HFFc6 (cell line): Measurements from ENCODE around the gene GTF2F2. TPM values are rescaled to one million over a fixed set of nuclear protein-coding genes. Genes with fewer than 3 reads are reported as not detected.
A peak's percentile ranks its signal among the peaks of the same experiment; 100 is the strongest.

Source experiments
- DNase-seq: peaks from one replicate; pipeline ENCODE4 v3.0.0-alpha.2; 2018
- H3K27ac Mint-ChIP-seq: 2 replicates; pipeline ENCODE4 v1.8.0; 2020; ENCODE audit warnings: mild to moderate bottlenecking, mixed read lengths
- H3K27me3 Mint-ChIP-seq: 2 replicates; pipeline ENCODE4 v1.8.0; 2021; ENCODE audit warnings: mild to moderate bottlenecking, moderate library complexity, mixed read lengths; ENCODE audit not compliant: insufficient read depth
- H3K36me3 Mint-ChIP-seq: 2 replicates; pipeline ENCODE4 v1.8.0; 2021; ENCODE audit warnings: low read depth, mixed read lengths
- H3K4me1 Mint-ChIP-seq: 2 replicates; pipeline ENCODE4 v1.8.0; 2020; ENCODE audit warnings: low read depth, mixed read lengths
- H3K4me3 Mint-ChIP-seq: 2 replicates; pipeline ENCODE4 v1.8.0; 2020; ENCODE audit warnings: mild to moderate bottlenecking, moderate library complexity, mixed read lengths
- H3K9me3 Mint-ChIP-seq: 2 replicates; pipeline ENCODE4 v1.8.0; 2020; ENCODE audit warnings: mild to moderate bottlenecking, mixed read lengths
- total RNA-seq, 6 experiments: library from RNA; stranded (reverse); fragmentation: NEBNext Ultra II Directional; extraction: Animal tissue kit (Norgen Biotek cat#: 25700); gene quantifications; 2 replicates in 1 of 6; 3 replicates in 5 of 6; pipeline ENCODE4 v1.2.3, GENCODE V29; 2021
- TF ChIP-seq, protein P1 (sequence below): fragments of 200-600 bp; sonication (generic); IDR thresholded peaks from 2 replicates; pipeline ENCODE4 v1.5.0; 2021; ENCODE audit warnings: antibody characterized with exemption, mild to moderate bottlenecking

Gene GTF2F2
- total RNA-seq, 6 experiments from 2014 or later: 22.9 to 31.5 (median 24.7) TPM

DNA sequence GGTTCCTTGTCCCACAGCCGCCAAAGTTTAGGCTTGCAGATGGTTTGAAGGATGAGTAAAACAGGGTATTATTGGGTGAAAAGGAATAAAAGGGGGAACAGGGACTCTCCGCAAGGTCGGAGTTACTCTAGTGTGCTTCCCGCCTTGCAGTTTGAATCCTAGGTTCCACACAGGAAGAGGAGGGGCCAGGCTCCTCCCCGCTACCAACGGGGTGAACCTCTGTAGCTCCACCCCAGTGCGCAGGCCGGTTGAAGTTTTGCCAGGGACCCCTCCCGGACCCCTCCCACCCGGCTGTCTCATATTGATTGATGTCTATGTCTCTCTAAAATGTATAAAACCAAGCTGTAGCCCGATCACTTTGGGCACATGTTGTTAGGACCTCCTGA, 11.6 kb upstream of the GTF2F2 start:
- Mint-ChIP-seq H3K4me3 (no peak overlapping the region), H3K4me1 (peaks cover 9% of the 10 kb centered on the region; the same call in 1 of the 2 replicates), H3K9me3 (no peaks in the 10 kb centered on the region), H3K27me3 (peaks cover 13% of the 10 kb centered on the region), H3K36me3 (no peaks in the 10 kb centered on the region), H3K27ac (no peak overlapping the region)
- DNase-seq: no peak
- TF ChIP-seq, protein P1, sequence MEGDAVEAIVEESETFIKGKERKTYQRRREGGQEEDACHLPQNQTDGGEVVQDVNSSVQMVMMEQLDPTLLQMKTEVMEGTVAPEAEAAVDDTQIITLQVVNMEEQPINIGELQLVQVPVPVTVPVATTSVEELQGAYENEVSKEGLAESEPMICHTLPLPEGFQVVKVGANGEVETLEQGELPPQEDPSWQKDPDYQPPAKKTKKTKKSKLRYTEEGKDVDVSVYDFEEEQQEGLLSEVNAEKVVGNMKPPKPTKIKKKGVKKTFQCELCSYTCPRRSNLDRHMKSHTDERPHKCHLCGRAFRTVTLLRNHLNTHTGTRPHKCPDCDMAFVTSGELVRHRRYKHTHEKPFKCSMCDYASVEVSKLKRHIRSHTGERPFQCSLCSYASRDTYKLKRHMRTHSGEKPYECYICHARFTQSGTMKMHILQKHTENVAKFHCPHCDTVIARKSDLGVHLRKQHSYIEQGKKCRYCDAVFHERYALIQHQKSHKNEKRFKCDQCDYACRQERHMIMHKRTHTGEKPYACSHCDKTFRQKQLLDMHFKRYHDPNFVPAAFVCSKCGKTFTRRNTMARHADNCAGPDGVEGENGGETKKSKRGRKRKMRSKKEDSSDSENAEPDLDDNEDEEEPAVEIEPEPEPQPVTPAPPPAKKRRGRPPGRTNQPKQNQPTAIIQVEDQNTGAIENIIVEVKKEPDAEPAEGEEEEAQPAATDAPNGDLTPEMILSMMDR: no peak

DNA sequence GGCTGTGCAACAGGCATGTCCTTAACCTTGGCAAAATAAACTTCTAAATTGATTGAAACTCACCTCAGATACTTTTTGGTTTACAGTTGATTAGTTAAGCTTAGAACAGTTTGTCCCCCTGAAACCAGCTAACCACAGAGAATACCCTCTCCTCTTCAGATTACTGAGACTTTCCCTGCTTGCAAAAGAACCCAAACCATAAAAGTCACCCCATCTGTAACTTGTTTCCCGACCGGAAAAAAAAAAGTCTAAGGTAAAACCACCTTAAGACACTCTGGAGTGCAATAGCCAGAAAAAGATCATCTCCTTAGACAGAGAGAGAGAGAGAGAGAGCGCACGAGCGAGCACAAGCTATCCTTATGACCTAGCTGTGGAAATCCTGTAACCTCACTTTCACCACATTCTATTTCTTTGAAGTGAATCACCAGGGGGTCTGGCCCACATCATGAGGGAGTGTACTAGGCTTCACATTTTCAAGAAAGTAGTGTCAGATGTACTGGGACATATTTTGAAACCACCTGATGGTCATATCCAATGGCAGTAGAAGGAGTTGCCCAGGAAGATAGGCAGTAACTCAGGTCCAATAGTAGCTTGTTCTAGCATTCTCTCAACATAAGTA, 11.1 kb upstream of the GTF2F2 start:
- Mint-ChIP-seq H3K36me3 (no peaks in the 10 kb centered on the region), H3K9me3 (no peaks in the 10 kb centered on the region), H3K27ac (no peak overlapping the region), H3K4me1 (peaks cover 9% of the 10 kb centered on the region; the same call in 1 of the 2 replicates), H3K4me3 (no peak overlapping the region), H3K27me3 (peaks cover 13% of the 10 kb centered on the region)
- DNase-seq: no peak
- TF ChIP-seq, protein P1: no peak

DNA sequence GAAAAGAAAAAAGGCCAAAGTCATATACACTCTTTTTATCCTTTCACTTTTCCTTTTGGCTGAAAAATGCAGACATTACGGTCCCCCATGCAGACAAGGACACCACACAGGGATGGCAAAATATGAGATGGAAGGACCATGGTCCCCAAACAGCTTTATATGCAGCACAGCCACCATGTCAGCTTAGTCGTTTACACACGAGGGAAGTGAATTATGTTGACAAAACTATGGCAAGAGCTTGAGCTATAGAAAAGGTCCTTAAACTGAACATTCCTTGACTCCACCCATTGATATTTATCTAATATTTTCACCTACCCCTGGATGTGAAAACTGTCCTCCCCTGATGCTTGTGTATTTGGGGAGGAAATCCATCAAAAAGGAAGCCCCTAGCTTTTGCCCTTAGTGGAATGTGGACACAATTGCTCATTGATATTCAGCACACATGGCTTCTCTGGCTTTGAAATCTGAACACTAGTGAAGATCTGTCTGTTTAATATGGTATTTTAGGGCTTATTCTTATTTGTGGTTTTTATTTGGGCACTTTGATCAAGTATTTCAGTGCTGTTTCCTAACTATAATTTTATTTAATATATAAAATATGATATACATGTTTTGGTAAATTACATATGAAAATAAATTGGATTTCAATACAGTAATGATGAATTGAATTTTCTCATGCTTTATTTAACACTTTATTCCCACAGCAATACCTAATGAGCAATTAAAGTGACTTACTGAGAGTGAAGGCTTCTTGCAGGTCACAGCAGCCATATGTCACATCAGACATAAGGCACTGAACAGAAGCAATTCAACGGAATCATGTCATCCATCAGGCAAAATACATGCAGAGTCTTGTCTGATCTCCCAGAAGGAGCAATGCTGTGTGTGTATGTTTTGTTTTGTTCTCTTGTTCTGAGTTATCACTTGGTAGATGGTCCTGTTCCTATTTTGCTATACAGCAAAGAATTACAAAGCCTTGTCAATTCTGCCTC, 6.8 kb upstream of the GTF2F2 start:
- H3K4me3 Mint-ChIP-seq: peak overlapping the region; percentile 44; the same call in 1 of the 2 replicates
- TF ChIP-seq, protein P1: no peak
- peaks cover 8% of the 10 kb centered on the region; the same call in 1 of the 2 replicates for H3K27me3 Mint-ChIP-seq
- no peak for DNase-seq
- peaks cover 9% of the 10 kb centered on the region; the same call in 1 of the 2 replicates for H3K4me1 Mint-ChIP-seq
- H3K27ac Mint-ChIP-seq: no peak overlapping the region
- no peaks in the 10 kb centered on the region for H3K36me3 Mint-ChIP-seq
- no peaks in the 10 kb centered on the region for H3K9me3 Mint-ChIP-seq

DNA sequence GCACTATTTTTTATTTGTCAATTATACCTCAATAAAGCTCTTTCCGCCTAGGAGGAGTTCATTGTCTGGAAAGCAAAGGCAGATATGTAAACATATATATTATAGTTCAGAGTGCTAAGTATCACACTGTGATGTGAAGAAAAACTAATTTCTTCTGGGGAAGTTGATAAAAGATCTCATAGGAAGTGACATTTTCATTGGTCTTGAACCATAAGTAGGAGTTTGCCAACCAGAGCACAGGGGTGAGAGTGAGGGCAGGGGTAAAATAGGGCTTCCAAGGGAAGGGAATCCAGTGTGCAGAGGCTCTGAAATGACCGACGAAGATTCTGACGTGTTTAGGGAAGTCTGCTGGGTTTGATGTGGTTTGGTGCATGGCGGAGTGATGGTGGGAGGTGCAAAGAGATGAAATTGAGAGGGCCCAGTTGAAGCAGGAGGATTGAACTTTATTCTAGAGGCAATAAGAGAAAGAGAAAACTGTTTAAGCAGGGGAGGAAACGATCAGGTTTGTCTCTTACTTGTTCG, 780 bp upstream of the GTF2F2 start:
- DNase-seq: no peak
- H3K9me3 Mint-ChIP-seq: no peaks in the 10 kb centered on the region
- no peak overlapping the region for H3K4me3 Mint-ChIP-seq
- no peaks in the 10 kb centered on the region for H3K27me3 Mint-ChIP-seq
- H3K27ac Mint-ChIP-seq: no peak overlapping the region
- TF ChIP-seq, protein P1: no peak
- peaks cover 7% of the 10 kb centered on the region for H3K36me3 Mint-ChIP-seq
- peaks cover 6% of the 10 kb centered on the region for H3K4me1 Mint-ChIP-seq

DNA sequence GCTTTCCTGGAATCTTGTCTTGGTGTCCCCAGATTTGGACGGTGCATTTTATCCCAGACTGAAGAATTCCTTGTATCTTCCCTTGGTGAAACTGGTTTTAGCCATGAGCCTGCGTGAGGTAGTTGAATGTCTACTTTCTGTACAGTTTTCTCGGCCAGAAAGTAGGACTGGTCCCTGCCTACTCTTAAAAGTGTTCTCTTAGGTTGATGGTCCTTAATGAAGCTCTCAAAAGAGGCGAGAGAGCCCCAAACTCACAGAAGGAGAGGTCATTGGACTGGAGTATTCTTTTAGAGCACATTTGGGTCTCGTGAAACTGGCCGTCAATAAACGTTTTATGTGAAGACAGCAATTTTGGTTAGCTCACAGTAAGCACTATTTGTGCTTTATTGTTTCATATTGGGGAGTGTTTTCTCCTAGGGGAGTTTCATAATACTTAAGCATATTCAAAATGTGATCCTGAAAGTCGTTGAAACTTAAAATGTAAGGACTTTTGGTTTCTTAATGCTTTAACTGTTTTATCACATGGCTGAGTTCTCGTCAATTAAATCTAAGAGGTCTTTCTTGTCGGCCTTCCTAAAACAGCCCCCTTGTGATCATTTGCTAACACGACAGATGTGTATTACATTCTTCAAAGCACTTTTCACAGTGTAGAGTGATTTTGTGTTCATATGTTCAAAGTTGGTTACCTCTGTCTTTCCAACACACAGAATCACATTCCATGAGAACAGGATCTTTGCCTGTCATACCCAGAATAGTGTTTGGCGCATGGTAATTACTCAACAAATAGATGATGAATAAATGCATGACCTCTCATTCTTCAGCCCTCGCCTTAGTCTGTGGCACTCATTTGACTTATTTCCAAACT, 889 bp downstream of the GTF2F2 start:
- Mint-ChIP-seq H3K36me3 (peaks cover 7% of the 10 kb centered on the region), H3K4me1 (peaks cover 6% of the 10 kb centered on the region), H3K27me3 (no peaks in the 10 kb centered on the region), H3K4me3 (no peak overlapping the region), H3K9me3 (no peaks in the 10 kb centered on the region), H3K27ac (no peak overlapping the region)
- DNase-seq: peak; percentile 35
- TF ChIP-seq, protein P1: peak; percentile 65
